ENCODE results near the gene PRKCQ. TPM values are rescaled to one million over a fixed set of nuclear protein-coding genes. Genes with fewer than 3 reads are reported as not detected.

PRKCQ gene
- total and polyA plus RNA-seq, 4 donors, result 0.13 to 3.3 (median 0.45) TPM

- H3K36me3 ChIP-seq (ENCODE audit: control insufficient read depth in 4 of 4, insufficient read depth in 3 of 4, low read depth in 1 of 4, low read length in 3 of 4), result no peaks in the 10 kb centered on the region
- no peaks in the 10 kb centered on the region for H3K9me3 ChIP-seq (ENCODE audit: control insufficient read depth in 4 of 4, low read length in 3 of 4)
- no peak overlapping the region for H3K27ac ChIP-seq (ENCODE audit: low read depth in 1 of 2, low read length in 2 of 2)
- H3K27me3 ChIP-seq (ENCODE audit: control insufficient read depth in 4 of 4, insufficient read depth in 4 of 4, low read length in 3 of 4), result no peaks in the 10 kb centered on the region
- 72% methylated on average over 8 of the region's 8 CpGs for WGBS
- H3K4me3 ChIP-seq (ENCODE audit: low read depth in 1 of 3, low read length in 3 of 3), result no peak overlapping the region
- no peak overlapping the region for H3K9ac ChIP-seq (ENCODE audit: low read depth in 1 of 2, low read length in 2 of 2)
- no peak for DNase-seq (ENCODE audit: low spot score)
- TF ChIP-seq HNF4A (conservative IDR thresholded peaks at IDR 0.05) (no peak), EGR1 (IDR thresholded peaks at IDR 0.05; ENCODE audit: low read depth in 2 of 2) (no peak), FOXA2 (IDR thresholded peaks at IDR 0.05) (no peak), REST (IDR thresholded peaks at IDR 0.05) (no peak), RAD21 (IDR thresholded peaks at IDR 0.05) (no peak), TAF1 (conservative IDR thresholded peaks at IDR 0.05) (no peak), SP1 (IDR thresholded peaks at IDR 0.05) (no peak), ATF3 (IDR thresholded peaks at IDR 0.05) (no peak), CTCF (IDR thresholded peaks at IDR 0.05; ENCODE audit: low read depth, low read length, missing input control) (no peak), JUND (IDR thresholded peaks at IDR 0.05) (no peak), YY1 (IDR thresholded peaks at IDR 0.05) (no peak), NR2F2 (IDR thresholded peaks at IDR 0.05) (no peak)
- H3K4me1 ChIP-seq (ENCODE audit: control insufficient read depth in 4 of 4, insufficient read depth in 4 of 4, low read length in 3 of 4), result peaks cover 0 to 16% (median 9%) of the 10 kb centered on the region in 4 donors
Observed at GRCh38 chr10:6402960-6403359, 177.1 kb downstream of the PRKCQ start.

- Histone ChIP-seq H3K27ac (ENCODE audit: low read depth in 1 of 2, low read length in 2 of 2) (no peak overlapping the region), H3K9me3 (ENCODE audit: control insufficient read depth in 4 of 4, low read length in 3 of 4) (no peaks in the 10 kb centered on the region), H3K4me1 (ENCODE audit: control insufficient read depth in 4 of 4, insufficient read depth in 4 of 4, low read length in 3 of 4) (peaks cover 0 to 16% (median 9%) of the 10 kb centered on the region in 4 donors), H3K4me3 (ENCODE audit: low read depth in 1 of 3, low read length in 3 of 3) (no peak overlapping the region), H3K9ac (ENCODE audit: low read depth in 1 of 2, low read length in 2 of 2) (no peak overlapping the region), H3K36me3 (ENCODE audit: control insufficient read depth in 4 of 4, insufficient read depth in 3 of 4, low read depth in 1 of 4, low read length in 3 of 4) (no peaks in the 10 kb centered on the region), H3K27me3 (ENCODE audit: control insufficient read depth in 4 of 4, insufficient read depth in 4 of 4, low read length in 3 of 4) (no peaks in the 10 kb centered on the region)
- DNase-seq (ENCODE audit: low spot score), result no peak
- no peak for TF ChIP-seq NR2F2 (IDR thresholded peaks at IDR 0.05)
- no peak for TF ChIP-seq ATF3 (IDR thresholded peaks at IDR 0.05)
- TF ChIP-seq TAF1 (conservative IDR thresholded peaks at IDR 0.05), result no peak
- no peak for TF ChIP-seq JUND (IDR thresholded peaks at IDR 0.05)
- no peak for TF ChIP-seq REST (IDR thresholded peaks at IDR 0.05)
- TF ChIP-seq FOXA2 (IDR thresholded peaks at IDR 0.05), result no peak
- TF ChIP-seq MAX (IDR thresholded peaks at IDR 0.05), result no peak
- WGBS, result 65% methylated on average over 9 of the region's 9 CpGs
Observed at GRCh38 chr10:6402349-6402709, 177.7 kb downstream of the PRKCQ start.

Measured in liver (tissue), 9 donors.